Thyroid gland (tissue), 4 donors: Measurements from ENCODE around the gene UBE2E3.

Experiments used
- CTCF ChIP-seq, 6 experiments: fragments of 200-600 bp in 3 of 6; fragments of 450-650 bp in 3 of 6; sonication (generic) in 3 of 6; IDR thresholded peaks; one replicate each; pipeline ENCODE4 v1.5.1; 2016 to 2019; ENCODE audit warnings: antibody characterized with exemption in 6 of 6, mild to moderate bottlenecking in 2 of 6, inconsistent platforms in 1 of 6, moderate library complexity in 1 of 6
- POLR2A ChIP-seq, 2 donors: fragments of 450-650 bp; IDR thresholded peaks; one replicate each; pipeline ENCODE4 v1.6.1; 2017; ENCODE audit warnings: antibody characterized with exemption in 2 of 2, mild to moderate bottlenecking in 2 of 2, moderate library complexity in 1 of 2

GRCh38 chr2:180983468-180984242 lies 3.2 kb downstream of the UBE2E3 start:
- TF ChIP-seq CTCF (IDR thresholded peaks at IDR 0.05) (peak in 2 of 6 experiments; percentile 22 to 30), POLR2A (IDR thresholded peaks at IDR 0.05) (no peak)
